Sigmoid colon (tissue), 7 donors: ENCODE measurements around the gene NEUROD4. TPM values are rescaled to one million over a fixed set of nuclear protein-coding genes. Genes with fewer than 3 reads are reported as not detected.

Experiments used
- DNase-seq: peaks from one replicate; pipeline ENCODE4 v3.0.0-alpha.2; 2019
- H3K27ac ChIP-seq, 4 donors: fragments of 200-600 bp; sonication (generic); one replicate each; pipeline ENCODE4 v1.5.1; 2016 to 2019; ENCODE audit warnings: mild to moderate bottlenecking in 1 of 4
- H3K27me3 ChIP-seq, 3 donors: fragments of 200-600 bp; sonication (generic); one replicate each; pipeline ENCODE4 v1.5.1; 2019; ENCODE audit warnings: mild to moderate bottlenecking in 1 of 3
- H3K36me3 ChIP-seq, 4 donors: fragments of 200-600 bp; sonication (generic); one replicate each; pipeline ENCODE4 v1.5.1; 2016 to 2019
- H3K4me1 ChIP-seq, 4 donors: fragments of 200-600 bp; sonication (generic); one replicate each; pipeline ENCODE4 v1.5.1; 2017 to 2019
- H3K4me3 ChIP-seq, 4 donors: fragments of 200-600 bp; sonication (generic); one replicate each; pipeline ENCODE4 v1.5.1; 2017 to 2019; ENCODE audit warnings: mild to moderate bottlenecking in 2 of 4, moderate library complexity in 1 of 4
- H3K9me3 ChIP-seq, 4 donors: fragments of 200-600 bp in 3 of 4; sonication (generic) in 3 of 4; one replicate each; pipeline versions ENCODE4 v1.5.1 to v1.6.1; 2013 to 2019
- EP300 ChIP-seq, 4 donors: sonication (generic); formaldehyde crosslinking; IDR thresholded peaks; one replicate each; pipeline ENCODE4 v1.6.1; 2017; ENCODE audit warnings: antibody characterized with exemption in 4 of 4
- POLR2A ChIP-seq, 2 donors: fragments of 450-650 bp; IDR thresholded peaks; one replicate each; pipeline ENCODE4 v1.6.1; 2016; ENCODE audit warnings: antibody characterized with exemption in 2 of 2, mild to moderate bottlenecking in 2 of 2, moderate library complexity in 2 of 2
- POLR2AphosphoS5 ChIP-seq, 4 donors: sonication (generic); formaldehyde crosslinking; IDR thresholded peaks; one replicate each; pipeline ENCODE4 v1.6.1; 2017; ENCODE audit warnings: antibody characterized with exemption in 4 of 4
- WGBS, 2 donors: extraction: QIAGEN DNeasy Blood & Tissue Kit; methylation state at CpG; one replicate each; pipeline ENCODE4 v1.1.7; 2013; 5-methylcytosine and 5-hydroxymethylcytosine counted together
- intact Hi-C: fragments of 100-400 bp; cut with DNase I; formaldehyde crosslinking; loops from one replicate; pipeline ENCODE4 v1.15.1; 2023
- polyA plus RNA-seq, 3 donors: library from polyadenylated mRNA; stranded (reverse); fragments of 200-250 nt; gene quantifications; one replicate each; pipeline ENCODE4 v1.2.3, GENCODE V29; 2013
- total RNA-seq, 4 donors: library from RNA; depleted of rRNA; stranded (reverse); fragments of >200 nt; gene quantifications; one replicate each; pipeline ENCODE4 v1.1.0, GENCODE V29; 2016
- TF ChIP-seq, protein P1 (sequence below), 4 experiments: fragments of 450-650 bp in 3 of 4; fragments of 200-600 bp in 1 of 4; IDR thresholded peaks; one replicate each; pipeline ENCODE4 v1.5.1; 2016 to 2019; ENCODE audit warnings: antibody characterized with exemption in 4 of 4, mild to moderate bottlenecking in 3 of 4, moderate library complexity in 2 of 4
- donor health status: healthy with polysubstance abuse.
- donor health status: Bipolar disorder and iron deficiency.
- donor health status: healthy.

The NEUROD4 gene
- total and polyA plus RNA-seq, 7 donors = not detected

DNA sequence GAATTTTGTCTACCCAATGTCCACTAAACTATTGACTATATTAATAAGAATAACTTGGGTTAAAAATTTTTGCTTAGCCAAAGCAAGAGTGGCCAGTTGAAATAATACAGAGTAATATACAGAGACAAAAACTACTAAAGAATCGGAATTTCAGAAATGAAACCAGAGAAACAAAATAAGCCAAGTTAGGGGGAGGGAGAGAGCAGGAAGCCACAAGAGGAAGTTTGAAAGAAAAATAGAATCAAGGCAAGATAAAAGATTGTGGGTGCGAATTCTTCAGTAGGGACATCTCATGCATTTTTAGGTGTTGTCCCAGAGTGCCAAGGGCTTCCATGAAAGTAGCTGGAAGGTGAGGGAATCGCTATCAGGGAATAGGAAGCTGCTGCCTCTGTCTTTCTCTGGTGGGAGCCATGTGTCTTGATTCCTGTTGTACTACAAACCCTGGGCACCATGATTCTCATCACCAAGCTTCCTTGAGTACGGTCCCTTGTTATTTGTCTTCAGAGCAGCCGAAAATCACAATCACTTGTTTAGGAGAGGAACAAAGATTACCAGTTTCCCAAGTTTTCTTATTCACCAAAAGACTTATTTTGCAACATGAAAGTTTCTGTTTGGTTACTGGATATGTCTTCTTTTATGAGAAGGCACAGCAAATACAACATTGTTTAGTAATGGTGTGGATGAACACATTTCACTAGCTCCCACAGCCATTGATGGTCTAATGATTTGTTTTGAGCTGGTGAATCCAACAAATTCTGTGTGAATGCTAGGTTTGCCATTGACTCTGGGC lies 16.7 kb downstream of the NEUROD4 start:
- Histone ChIP-seq H3K36me3 (no peaks in the 10 kb centered on the region), H3K27ac (no peak overlapping the region), H3K27me3 (peaks cover 0 to 3% (median 0%) of the 10 kb centered on the region in 3 donors), H3K4me3 (no peak overlapping the region), H3K9me3 (no peaks in the 10 kb centered on the region), H3K4me1 (no peaks in the 10 kb centered on the region)
- intact Hi-C loops = no loop called here
- DNase-seq = no peak
- WGBS, 2 donors = 67 to 81% methylated on average over 5 of the region's 5 CpGs
- TF ChIP-seq EP300 (IDR thresholded peaks at IDR 0.05) = no peak
- TF ChIP-seq, protein P1, sequence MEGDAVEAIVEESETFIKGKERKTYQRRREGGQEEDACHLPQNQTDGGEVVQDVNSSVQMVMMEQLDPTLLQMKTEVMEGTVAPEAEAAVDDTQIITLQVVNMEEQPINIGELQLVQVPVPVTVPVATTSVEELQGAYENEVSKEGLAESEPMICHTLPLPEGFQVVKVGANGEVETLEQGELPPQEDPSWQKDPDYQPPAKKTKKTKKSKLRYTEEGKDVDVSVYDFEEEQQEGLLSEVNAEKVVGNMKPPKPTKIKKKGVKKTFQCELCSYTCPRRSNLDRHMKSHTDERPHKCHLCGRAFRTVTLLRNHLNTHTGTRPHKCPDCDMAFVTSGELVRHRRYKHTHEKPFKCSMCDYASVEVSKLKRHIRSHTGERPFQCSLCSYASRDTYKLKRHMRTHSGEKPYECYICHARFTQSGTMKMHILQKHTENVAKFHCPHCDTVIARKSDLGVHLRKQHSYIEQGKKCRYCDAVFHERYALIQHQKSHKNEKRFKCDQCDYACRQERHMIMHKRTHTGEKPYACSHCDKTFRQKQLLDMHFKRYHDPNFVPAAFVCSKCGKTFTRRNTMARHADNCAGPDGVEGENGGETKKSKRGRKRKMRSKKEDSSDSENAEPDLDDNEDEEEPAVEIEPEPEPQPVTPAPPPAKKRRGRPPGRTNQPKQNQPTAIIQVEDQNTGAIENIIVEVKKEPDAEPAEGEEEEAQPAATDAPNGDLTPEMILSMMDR (IDR thresholded peaks at IDR 0.05) = no peak
- no peak for TF ChIP-seq POLR2AphosphoS5 (IDR thresholded peaks at IDR 0.05)
- no peak for TF ChIP-seq POLR2A (IDR thresholded peaks at IDR 0.05)

DNA sequence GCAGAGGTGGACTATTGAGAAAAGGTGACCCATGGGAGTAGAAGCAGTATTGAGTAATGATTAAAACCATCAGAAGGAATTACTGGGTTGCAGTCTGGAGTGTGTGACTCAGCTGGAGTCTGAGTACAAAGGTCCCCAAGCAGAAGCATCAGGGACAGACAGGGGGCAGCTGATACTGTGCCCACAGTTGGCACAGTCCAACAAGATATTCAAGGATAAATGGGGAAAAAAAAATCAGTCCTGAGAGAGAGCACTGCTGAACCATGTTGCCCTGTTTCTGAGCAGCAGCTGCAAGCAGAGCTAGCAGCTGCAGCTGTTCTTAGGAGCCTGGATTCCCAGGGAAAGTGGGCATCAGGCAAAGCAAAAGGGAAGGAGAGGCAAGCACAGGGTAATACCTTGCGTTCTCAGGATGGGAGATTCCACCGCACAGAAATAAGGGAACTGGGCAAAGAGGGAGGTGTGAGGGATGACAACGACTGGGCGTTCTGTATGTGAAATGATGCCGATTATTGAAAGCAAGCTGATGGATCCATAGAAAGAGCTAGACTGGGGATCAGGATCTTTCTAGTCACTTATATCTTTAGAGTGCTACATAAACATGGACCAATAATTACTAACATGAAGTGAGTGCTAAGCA lies 17.7 kb downstream of the NEUROD4 start:
- DNase-seq = no peak
- Histone ChIP-seq H3K4me3 (no peak overlapping the region), H3K4me1 (no peaks in the 10 kb centered on the region), H3K27ac (no peak overlapping the region), H3K9me3 (no peaks in the 10 kb centered on the region), H3K36me3 (no peaks in the 10 kb centered on the region), H3K27me3 (peaks cover 0 to 3% (median 0%) of the 10 kb centered on the region in 3 donors)
- TF ChIP-seq, protein P1 (IDR thresholded peaks at IDR 0.05) = no peak
- TF ChIP-seq POLR2AphosphoS5 (IDR thresholded peaks at IDR 0.05) (no peak), POLR2A (IDR thresholded peaks at IDR 0.05) (no peak), EP300 (IDR thresholded peaks at IDR 0.05) (no peak)
- 87 to 89% methylated on average over 5 of the region's 5 CpGs for WGBS, 2 donors
- intact Hi-C loops = no loop called here

DNA sequence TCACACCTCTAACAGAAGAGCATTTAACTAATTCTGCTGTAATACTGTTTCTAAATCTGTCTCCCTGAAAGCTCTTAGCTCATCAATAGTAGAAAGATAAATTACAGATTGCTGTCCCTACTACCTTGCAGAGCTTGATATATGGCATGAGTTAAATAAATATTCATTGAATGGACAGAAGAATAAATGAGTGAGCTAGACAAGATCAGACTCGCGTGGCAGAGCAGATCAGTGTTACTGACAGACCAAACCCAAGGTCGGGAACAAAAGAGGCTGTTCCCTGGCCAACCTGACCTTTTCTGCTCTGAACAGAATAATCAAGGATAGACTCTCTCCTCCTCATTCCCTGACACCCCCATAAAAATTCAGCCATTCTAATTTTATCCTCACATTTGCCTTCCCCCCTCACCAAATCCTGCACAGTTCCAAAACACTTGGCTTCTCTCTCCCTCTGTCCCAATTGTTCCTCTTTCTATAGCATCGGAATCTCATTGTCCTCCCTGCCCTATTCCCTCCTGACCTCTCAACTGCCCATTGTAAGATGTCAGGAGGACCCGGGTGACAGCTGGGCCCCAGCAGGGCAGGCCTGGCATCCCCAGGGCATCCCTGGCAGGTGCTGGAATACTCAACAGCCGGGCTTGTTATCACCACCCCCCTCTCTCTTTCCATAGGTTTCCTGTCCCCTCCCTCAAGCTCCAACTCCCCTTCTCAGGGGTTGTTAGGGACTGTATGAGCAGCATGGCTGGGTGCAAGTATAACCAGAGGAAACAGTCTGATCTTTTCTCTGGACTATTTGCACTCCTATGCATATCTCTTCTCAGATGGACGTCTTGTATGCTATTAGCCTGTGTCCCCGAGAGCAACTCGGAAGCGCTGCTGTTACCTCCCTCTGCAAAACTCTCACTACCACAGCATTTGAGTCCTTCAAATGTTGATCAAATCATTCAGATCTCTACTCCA lies 19.9 kb downstream of the NEUROD4 start:
- no peak for DNase-seq
- no peak overlapping the region for H3K4me3 ChIP-seq
- no peaks in the 10 kb centered on the region for H3K4me1 ChIP-seq
- peaks cover 0 to 3% (median 0%) of the 10 kb centered on the region in 3 donors for H3K27me3 ChIP-seq
- TF ChIP-seq, protein P1 (IDR thresholded peaks at IDR 0.05) = no peak
- TF ChIP-seq POLR2A (IDR thresholded peaks at IDR 0.05) (no peak), POLR2AphosphoS5 (IDR thresholded peaks at IDR 0.05) (no peak), EP300 (IDR thresholded peaks at IDR 0.05) (no peak)
- 64 to 79% methylated on average over 10 of the region's 10 CpGs for WGBS, 2 donors
- H3K9me3 ChIP-seq = no peaks in the 10 kb centered on the region
- intact Hi-C loops = no loop called here
- H3K27ac ChIP-seq = no peak overlapping the region
- H3K36me3 ChIP-seq = no peaks in the 10 kb centered on the region

DNA sequence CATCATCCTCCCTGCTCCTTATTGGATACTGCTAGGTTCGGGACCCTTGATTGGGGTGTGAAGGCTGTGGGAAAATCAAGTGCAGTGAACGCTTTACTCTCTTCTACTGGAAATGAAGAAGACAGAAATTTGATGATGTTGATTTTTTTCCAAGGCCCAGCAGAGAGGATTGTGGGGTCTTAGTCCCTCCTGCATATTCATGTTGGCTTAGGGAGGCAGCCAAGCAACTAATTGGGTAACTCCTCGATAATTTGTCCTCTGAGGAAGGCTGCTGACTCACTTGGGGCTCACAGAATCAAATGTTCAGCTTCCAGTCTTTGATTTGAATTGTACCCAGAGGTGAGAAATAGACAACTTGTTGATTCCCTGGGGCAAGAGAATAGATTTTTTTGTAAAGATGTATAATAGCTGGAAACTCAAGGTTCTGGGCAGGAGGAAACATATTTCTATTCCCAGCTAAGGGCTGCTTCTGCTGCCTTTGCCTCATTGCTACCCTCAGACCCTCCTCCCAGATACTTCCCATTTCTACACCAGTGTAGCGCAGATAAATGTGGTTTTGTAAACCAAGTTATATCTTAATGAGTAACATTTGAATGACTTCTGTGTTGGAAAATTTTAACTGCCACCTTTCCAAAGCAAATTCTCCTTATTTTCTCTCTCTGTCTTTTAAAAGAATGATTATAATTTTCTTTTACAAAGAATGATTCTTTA lies 21.7 kb downstream of the NEUROD4 start:
- Histone ChIP-seq H3K4me1 (no peaks in the 10 kb centered on the region), H3K9me3 (no peaks in the 10 kb centered on the region), H3K36me3 (no peaks in the 10 kb centered on the region), H3K4me3 (no peak overlapping the region), H3K27ac (no peak overlapping the region), H3K27me3 (peaks cover 0 to 3% (median 0%) of the 10 kb centered on the region in 3 donors)
- WGBS, 2 donors = 64 to 77% methylated on average over 4 of the region's 4 CpGs
- TF ChIP-seq EP300 (IDR thresholded peaks at IDR 0.05) (no peak), POLR2AphosphoS5 (IDR thresholded peaks at IDR 0.05) (no peak), POLR2A (IDR thresholded peaks at IDR 0.05) (no peak)
- TF ChIP-seq, protein P1 (IDR thresholded peaks at IDR 0.05) = no peak
- intact Hi-C loops = no loop called here
- DNase-seq = no peak
